Vagina (tissue), 2 donors: ENCODE results near the gene CCL5.

ENCODE experiments used
- CTCF ChIP-seq, 3 experiments: fragments of 450-650 bp in 2 of 3; fragments of 200-600 bp in 1 of 3; sonication (generic) in 1 of 3; IDR thresholded peaks; one replicate each; pipeline ENCODE4 v1.5.1; 2017 to 2019; ENCODE audit warnings: antibody characterized with exemption in 3 of 3, mild to moderate bottlenecking in 2 of 3, moderate library complexity in 2 of 3
- POLR2A ChIP-seq, 2 donors: fragments of 450-650 bp; IDR thresholded peaks; one replicate each; pipeline ENCODE4 v1.6.1; 2017; ENCODE audit warnings: antibody characterized with exemption in 2 of 2, mild to moderate bottlenecking in 2 of 2, moderate library complexity in 2 of 2

- no peak for TF ChIP-seq CTCF (IDR thresholded peaks at IDR 0.05)
- no peak for TF ChIP-seq POLR2A (IDR thresholded peaks at IDR 0.05)
Measured at GRCh38 chr17:35876534-35876933, 3.6 kb downstream of the CCL5 start.
